GM18858 (cell line): ENCODE measurements around the gene WDR26.
A peak's percentile ranks its signal among the peaks of the same experiment; 100 is the strongest.
"Not testable (repeated sequence)": the region's sequence is repeated elsewhere in the genome, so short reads cannot be mapped to it uniquely, and the experiment has no call there.

Experiments
- ATAC-seq: cut with Tn5 transposase; IDR thresholded peaks from one replicate; pipeline ENCODE4 v1.9.1; 2021; ENCODE audit not compliant: unreplicated experiment

Gene WDR26

DNA sequence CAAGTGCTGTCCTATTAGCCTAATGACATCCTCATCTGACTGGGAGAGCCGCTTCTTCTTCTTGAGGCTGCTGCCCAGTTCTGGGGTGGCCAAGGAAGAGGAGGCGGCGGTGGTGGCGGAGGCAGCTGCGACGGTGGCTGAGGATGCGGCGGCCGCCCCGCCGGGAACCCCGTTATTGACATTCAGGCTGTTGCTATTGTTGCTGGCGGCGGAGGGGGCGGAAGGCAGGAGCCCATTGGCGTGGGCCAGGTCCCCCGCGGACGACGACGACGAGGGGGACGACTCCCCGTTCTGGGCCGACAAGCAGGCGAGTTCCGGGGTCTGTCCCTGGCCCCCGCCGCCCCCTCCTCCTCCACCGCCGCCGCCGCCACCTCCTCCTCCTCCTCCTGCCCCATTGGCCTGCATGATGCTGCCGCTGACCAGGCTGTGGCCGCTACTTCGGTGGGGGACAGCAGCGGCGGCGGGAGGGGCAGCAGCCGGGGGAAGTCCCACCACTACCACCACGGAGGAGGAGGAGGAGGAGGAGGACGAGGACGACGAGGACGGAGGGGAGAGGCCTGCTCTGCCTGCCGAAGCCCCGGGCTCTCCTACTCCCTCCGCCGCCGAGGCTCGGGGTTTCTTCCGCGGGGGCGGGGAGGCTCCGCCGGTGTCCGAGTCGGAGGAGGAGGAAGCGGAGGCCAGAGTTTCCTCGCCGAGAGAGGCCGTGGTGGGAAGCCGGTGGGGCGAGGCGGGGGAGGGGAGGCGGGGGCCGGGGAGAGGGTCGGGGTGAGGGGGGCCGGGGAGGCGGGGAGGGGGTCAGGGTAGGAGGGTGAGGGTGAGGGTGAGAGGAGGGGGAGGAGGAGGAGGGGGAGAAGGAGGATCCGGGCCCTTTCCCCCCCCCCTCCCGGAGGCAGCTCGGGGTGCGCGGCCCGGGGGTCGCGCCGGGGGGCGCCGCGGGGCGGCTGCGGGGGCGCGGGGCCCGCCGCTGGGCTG, 610 bp downstream of the WDR26 start:
- no peak for ATAC-seq

DNA sequence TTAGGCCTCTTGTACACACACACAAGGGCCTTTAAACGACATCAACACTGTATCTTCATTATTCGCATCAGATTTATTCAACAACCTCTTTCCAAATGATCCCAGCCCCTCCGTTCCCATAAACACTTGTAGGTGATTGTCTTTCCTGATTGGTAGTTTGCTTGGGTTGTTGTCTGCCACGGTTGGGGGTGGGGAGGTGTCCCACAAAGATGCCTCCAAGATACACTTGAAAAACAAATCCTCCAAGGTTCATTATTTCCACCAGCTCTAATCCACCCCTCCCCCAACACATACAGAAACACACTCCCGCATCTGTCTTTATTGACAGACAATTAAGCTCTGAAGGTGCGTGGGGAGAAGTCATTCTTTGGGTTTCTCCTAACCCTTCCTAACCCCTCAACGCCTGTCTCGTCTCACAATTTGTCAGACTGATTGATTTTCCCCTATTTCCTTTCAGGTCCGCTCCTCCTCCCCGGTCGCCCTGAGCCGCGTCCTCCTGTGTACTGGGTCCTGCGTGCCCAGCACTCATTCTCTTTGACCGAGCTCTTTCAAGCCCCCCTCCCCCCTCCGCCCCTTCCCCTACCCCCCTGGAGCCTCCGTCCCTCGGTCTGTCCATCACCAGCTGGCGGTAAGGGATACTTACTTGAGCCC, 1.4 kb downstream of the WDR26 start:
- no peak for ATAC-seq

DNA sequence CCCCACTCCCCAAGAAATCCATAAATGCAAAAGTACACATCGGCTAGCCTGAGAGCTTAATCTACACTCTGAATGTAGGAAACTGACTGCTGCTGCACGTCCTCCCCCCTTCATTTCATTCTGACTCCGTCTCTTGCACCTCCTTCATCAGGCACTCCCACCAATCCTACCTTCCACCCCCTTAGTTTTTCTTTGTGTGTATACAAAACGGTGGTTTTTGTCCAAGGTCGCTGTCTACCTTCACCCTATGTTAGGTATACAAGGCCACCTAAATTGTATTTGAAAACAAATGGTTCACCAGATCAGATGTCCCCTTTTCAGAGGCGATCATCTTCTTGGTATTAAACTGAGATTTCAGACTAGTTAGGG, 1.9 kb downstream of the WDR26 start:
- ATAC-seq: no peak

DNA sequence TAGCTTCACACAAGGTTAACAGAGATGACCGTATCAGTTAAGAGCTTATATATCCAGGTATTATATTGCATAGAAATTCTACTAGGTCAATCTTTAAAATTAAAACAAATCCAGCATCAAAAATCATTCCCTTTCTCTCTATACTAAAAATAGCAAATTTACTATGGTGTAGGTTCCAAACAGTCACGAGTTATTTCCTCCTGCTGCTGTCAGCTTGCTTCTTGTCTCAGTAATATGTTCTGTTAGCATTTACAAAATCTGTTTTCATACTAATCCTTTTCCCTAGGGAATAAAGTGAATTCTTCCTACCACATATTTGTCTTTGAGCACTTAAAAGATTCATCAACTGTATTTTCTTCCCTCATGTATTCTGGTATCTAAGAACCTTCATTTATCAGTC, 2.5 kb downstream of the WDR26 start:
- ATAC-seq: no peak

DNA sequence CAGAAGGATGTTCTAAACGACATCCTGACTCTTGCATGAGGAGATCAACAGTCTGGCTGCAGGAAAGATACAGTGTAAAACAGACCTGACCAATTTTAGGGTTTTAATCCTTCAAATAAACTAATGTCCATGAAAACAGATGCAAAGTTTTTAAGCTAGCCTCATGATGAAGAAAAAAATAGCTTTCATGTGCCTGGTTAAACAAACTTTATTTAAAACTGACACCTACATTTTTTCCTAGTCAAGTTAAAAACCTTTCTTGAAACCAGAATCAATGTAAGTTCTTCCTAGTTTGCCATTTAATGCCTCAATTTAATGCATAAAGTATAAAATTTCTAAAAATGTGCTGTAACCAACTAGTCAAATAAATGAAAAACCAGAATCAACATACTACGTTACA, 2.9 kb downstream of the WDR26 start:
- ATAC-seq: no peak

DNA sequence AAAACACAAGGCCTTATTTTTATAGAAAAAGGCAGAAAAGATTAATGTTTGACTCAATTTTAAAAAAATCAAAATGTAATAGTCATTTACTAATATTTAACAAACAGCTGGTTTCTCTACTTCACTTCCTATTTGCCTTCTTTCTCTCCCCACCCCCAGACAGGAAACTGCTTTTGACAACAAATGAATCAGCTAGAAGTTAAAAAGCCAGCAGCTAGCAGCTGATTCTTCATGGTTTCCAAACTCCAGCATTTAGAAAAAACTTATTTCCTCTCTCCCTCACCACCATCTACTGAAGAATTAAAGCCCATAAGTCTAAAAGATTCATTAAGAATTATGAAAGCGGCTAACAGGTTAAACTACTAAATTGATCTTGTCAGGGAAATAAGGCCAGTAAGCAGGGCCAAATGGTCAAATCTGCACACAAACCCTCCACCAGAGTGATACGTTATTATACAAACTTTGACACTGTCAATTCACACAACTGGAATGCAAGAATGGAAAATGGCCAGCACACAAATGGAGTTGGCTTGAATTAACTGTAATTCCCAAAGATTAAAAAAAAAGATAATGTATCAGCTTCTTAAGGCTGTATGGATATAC, 4.0 kb downstream of the WDR26 start:
- ATAC-seq: peak; percentile 30

DNA sequence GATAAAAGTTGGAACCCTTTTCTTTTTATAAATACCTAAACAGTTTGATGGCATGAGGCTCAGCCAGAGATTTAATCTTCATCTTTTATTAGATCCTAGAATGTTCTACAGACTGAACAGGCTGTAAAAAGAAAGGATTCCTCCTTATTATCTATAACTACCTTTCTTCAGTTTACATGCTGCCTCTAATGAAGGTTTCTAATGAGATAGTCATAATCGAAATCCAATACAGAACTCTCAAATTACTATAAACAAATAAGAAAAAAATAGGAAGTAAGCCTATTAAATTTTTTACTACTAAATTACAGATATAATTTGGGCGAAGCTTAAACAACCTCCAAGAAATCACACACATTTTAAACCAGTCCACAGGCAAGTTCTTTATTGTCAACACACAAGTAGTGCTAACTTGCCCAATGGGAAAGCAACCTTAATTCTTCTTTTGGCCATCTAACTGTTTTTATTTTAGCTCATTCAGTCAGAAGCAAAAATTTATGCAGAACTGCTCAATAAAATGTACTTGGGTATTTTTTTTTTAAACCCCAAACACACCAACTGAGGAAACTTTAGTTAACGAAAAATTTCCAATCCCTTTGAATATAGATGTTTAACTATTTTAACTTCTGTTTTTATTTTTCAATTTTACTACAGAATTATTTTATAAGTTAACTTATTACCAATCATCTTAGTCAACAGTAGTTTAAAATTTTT, 4.8 kb downstream of the WDR26 start:
- no peak for ATAC-seq

DNA sequence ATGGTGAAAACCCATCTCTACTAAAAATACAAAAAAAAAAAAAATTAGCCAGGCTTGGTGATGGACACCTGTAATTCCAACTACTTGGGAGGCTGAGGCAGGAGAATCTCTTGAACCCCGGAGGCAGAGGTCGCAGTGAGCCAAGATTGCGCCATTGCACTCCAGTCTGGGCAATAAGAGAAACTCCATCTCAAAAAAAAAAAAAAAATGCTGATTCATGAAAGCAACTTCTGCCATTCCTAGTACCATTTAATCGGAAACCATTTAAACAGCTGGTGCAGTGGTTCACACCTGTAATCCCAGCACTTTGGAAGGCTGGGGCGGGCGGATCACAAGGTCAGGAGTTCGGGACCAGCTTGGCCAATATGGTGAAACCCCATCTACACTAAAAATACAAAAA, 5.9 kb downstream of the WDR26 start:
- ATAC-seq: not testable (repeated sequence)

DNA sequence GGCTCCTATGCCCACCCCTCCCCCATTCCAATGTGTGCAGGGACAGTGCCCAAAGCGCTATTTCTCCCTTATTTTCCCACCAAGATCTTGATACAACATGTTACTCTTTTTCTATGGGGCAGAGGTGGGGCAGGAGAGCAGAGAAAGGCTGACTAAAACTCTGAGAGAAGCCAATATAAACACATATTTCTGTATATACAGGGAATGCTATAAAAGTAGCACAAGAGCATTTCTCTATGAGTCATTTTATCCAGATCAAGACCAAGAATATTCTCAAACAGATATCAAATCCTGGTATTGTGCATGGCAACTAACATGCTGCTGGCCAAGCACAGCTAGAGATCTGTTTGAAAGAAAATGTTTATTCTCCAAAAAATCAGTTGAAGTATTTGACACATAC, 7.3 kb downstream of the WDR26 start:
- ATAC-seq: no peak

DNA sequence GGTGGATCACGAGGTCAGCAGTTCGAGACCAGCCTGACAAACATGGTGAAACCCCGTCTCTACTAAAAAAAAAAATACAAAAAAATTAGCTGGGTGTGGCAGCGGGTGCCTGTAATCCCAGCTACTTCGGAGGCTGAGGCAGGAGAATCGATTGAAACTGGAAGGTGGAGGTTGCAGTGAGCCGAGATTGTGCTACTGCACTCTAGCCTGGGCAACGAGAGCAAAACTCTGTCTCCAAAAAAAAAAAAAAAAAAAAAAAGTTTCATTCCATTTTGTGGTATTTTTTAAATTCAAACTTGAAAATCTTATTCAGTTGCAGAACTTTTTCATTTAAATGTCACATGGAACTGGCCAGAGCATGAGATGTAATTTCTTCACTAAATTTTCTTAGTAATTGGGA, 7.7 kb downstream of the WDR26 start:
- ATAC-seq: not testable (repeated sequence)

DNA sequence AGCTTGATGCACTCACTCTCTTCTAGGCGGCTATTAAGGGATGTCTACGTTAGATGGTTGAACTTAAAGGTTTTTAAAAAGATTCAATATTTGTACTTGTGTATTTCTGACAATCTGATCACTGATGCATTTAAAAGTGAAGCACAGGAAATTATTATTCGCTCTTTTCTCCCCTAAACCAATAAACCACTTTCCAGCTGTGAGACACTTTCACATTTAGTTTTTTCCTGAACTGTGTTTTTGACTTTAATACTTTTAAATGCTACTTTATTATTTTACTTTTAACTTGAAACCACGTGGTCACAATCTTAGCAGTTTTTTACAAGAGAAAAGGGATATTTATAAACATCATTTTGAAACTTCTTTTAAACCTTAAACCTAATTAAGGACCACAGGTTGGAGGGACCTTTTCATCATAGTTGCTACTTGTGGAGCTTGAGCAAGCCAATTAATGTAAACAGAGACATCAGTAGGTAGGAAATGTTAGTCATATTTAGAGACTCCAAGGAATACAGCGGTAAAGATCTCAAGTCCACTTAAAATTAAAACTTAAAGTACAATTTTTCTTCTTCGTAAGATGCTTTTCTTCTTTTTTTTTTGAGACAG, 9.2 kb downstream of the WDR26 start:
- no peak for ATAC-seq

DNA sequence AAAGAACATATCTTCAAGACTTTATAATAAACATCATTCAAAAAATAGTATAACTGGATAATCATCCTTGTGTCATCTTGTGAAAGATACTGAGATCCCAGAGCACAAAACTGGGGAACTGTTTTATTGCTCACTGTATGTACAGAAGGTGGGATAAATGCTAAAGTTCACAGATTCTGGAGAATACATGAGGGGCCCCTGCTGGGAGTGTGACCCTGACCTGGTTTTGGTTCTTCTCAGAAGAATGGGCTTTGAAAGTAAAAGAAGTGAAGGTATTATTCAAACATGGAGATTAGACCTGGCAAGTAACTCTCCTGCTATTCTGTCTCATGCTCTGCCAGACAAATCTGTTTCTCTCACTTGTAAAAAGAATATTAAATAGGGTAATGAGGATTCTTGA, 14.5 kb downstream of the WDR26 start:
- ATAC-seq: no peak

DNA sequence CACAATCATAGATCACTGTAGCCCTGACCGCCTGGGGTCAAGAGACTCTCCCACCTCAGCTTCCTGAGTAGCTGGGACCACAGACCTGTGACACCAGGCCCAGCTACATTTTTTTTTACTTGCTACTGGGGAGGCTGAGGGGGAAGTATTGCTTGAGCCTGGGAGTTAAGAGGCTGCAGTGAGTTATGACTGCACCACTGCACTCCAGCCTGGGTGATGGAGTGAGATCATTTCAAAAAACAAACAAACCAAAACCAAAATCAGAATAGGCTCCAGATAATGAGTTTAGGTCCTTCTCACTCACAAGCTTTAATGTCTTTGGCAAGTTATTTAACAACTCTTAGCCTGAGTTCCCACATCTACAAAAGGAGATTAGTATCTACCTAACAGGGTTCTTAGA, 22.8 kb downstream of the WDR26 start:
- no peak for ATAC-seq

DNA sequence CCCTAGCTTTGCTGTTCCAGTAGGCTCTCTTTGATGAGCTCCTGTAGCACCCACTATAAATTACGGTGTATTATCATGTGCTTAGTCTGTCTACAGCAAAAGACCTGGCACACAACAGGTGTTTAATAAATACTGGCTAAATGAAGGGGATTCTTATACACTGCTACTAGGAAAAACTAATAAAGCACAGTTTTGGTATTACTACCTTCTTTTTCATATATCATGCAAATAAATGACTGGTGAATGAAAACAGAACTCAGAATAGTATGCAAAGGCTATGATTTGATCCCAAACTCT, 26.4 kb downstream of the WDR26 start:
- no peak for ATAC-seq

DNA sequence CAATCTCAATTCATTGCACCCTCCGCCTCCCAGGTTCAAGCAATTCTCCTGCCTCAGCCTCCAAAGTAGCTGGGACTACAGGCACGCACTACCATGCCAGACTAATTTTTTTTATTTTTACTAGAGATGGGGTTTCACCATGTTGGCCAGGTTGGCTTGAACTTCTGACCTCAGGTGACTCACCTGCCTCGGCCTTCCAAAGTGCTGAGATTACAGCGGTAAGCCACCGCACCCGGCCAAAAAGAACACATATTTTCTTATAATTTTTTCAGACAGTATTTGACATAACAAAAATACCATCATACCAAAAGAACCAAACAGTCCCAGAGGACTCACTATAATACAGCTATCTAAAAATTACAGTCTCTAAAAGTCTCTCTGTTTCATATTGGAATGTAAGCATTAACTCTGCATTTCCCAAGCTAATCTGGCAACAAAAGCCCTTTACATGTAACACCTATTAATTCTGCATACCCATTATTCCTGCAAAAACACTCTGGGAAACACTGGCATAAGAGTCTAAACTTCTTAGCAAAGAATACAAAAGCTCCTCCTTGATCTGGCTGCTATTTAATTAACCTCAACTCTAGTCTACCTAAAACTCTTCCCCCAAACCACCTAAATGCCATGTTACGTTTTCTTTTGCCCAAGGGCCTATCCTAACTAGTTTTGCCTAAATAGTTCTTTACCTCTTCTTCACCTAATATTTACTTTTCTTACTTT, 26.9 kb downstream of the WDR26 start:
- no peak for ATAC-seq

DNA sequence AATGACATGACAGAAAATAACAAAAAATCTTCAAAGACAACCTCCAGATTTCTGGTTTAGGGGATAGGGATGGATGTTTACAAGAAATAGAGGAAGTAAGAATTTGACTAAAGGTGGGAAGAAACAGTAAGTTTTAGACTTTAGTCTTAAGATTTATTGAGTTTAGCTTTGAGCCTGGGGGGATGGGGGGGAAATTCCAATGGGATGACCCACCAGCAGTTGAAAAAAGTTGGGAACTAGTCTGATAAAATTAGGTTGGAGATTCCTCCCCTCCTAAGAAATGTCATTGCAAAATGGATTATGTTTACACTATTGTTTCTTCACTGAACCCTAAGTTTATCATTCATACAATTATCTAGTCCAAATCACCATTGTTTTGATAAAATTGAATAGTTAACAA, 28.4 kb downstream of the WDR26 start:
- ATAC-seq: no peak

DNA sequence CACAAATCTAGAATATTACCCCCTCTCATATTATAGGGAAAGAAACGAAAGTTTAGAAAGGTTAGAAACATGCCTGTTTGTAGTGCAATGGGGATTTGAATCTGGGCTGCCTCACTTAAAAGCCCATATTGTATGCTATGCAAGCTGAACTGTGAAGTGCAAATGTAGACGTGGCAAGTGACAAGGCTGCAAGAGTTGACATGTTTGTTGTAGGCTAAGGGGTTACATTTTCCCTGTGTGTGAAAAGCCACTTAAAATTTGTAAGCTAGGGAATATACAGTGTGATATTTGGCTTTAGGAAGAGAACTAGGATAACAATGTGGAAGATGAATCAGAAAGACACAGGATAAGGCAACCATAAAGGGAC, 29.0 kb downstream of the WDR26 start:
- ATAC-seq: no peak

DNA sequence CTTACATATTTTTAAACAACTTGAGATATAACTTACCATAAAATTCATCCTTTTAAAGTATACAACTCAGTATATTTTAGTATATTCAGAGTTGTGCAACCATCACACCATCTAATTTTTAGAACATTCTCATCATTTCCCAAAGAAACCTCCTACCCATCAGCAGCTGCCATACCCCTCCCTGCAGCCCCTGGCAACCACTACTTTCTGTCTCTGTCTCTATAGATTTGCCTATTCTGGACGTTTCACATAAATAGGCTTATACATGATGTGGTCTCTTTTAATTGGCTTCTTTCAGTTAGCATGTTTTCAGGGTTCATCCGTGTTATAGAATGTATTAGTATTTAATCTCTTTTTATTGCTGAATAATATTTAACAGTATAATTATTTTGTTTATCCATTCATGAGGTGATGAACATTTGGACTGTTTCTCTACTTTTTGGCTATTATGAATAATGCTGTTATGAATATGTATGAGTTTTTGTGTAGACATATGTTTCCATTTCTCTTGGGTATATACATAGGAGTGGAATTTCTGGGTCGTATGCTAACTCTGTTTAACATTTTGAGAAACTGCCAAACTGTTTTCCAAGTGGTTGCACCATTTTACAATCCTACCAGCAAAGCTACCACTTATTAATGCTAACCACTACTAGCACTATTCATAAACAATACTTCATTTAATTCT, 29.5 kb downstream of the WDR26 start:
- no peak for ATAC-seq

DNA sequence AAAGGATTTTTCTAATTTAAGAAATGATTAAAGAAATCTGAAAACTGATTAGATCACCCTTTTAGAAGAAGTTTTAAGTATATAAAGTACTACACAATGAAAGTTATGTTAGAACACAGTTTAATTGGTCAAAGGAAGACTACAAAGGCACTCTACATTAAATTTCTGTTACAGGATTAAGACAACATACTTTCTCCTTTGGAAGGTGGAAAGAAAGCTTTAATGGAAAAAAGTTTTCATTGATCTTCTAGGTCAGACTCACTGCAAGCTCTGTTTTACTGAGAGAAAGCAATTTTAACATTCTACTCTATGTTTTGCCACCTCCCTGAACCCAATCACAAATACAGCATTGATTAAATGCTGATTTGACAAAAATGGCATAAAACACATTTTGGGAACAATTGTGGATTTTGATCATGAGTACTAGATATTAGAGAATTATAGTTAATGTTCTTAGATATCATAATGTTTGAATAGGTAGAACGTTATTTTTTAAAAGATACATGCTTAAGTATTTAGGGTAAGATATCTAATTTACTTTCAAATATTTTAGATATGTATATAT, 32.0 kb downstream of the WDR26 start:
- no peak for ATAC-seq

DNA sequence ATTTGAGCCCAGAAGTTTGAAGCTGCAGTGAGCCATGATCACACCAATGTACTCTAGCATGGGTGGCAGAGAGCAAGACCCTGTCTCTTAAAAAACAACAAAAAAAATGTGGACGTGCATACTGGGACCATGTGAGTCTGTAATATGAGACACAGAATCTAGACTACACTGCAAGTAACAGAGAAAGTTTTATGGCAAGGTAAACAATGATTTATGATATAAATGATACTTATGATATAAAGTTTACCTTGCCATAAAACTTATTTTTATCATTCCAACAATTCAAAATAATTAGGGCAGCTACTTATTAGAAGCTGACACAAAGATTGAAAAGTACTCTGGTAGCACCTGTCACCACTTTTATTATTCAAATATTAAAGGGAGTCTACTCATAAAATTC, 34.7 kb downstream of the WDR26 start:
- ATAC-seq: no peak
